ENCODE results near the gene ZDHHC14.

Gene ZDHHC14

DNA sequence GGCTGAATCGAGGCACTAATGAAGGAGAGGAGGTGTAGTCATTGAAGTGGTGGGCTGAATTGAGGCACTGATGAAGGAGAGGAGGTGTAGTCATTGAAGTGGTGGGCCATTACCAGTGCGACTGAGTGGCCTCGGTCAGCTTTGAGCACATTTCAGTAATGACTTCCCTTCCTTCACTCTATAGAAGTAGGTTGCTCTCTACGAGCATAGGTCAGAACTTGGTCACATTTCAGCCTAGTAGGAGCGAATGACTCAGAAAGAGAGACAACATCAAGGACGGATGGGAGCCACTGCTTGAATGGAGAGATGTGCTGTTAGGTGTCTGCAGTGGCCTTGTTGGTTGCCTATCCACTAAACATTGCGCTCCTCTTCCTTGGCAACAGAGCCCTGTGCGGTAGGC lies 39.5 kb downstream of the ZDHHC14 start:
- no peak overlapping the region for H3K9ac ChIP-seq (ENCODE audit: low read length)
- no peaks in the 10 kb centered on the region for H3K9me3 ChIP-seq (ENCODE audit: control insufficient read depth, low read length)
- H3K36me3 ChIP-seq (ENCODE audit: control insufficient read depth, insufficient read depth, low read length) = no peaks in the 10 kb centered on the region
- no peaks in the 10 kb centered on the region for H3K27me3 ChIP-seq (ENCODE audit: control insufficient read depth, insufficient read depth, low read length)
- peaks cover 7% of the 10 kb centered on the region for H3K4me1 ChIP-seq (ENCODE audit: control insufficient read depth, insufficient read depth, low read length)
- no peak overlapping the region for H3K4me3 ChIP-seq (ENCODE audit: low read length)

DNA sequence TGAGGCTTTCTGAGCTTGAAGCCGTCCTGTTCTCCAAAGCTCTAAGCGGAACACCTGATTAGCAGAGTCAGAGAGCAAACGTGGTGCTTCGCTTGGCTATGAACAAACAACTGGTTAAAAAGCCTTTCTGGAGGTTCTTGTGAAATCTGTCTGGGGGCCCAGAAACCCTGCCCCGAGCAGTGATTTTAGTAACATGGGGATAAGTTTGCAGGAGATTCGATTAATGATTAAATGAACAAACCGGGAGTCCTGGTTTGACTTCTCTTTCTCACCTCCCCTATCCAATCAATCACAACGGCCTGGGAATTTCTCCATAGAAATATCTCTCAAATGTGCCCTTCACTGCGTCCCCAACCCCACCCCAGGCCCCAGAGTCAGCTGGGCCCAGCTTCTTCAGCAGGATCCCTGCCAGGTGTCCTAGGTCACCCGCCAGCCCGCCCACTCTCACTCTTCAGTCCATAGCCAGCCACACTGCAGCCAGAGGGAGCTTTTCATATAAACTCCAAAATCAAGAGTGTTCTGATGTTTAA lies 43.6 kb downstream of the ZDHHC14 start:
- Histone ChIP-seq H3K4me1 (ENCODE audit: control insufficient read depth, insufficient read depth, low read length) (peaks cover 7% of the 10 kb centered on the region), H3K4me3 (ENCODE audit: low read length) (no peak overlapping the region), H3K36me3 (ENCODE audit: control insufficient read depth, insufficient read depth, low read length) (no peaks in the 10 kb centered on the region), H3K9me3 (ENCODE audit: control insufficient read depth, low read length) (no peaks in the 10 kb centered on the region), H3K27me3 (ENCODE audit: control insufficient read depth, insufficient read depth, low read length) (no peaks in the 10 kb centered on the region), H3K9ac (ENCODE audit: low read length) (no peak overlapping the region)

- H3K9ac ChIP-seq (ENCODE audit: low read length) = no peak overlapping the region
These were observed 47.0 kb downstream of the ZDHHC14 start for GRCh38 chr6:157427969-157428368.

DNA sequence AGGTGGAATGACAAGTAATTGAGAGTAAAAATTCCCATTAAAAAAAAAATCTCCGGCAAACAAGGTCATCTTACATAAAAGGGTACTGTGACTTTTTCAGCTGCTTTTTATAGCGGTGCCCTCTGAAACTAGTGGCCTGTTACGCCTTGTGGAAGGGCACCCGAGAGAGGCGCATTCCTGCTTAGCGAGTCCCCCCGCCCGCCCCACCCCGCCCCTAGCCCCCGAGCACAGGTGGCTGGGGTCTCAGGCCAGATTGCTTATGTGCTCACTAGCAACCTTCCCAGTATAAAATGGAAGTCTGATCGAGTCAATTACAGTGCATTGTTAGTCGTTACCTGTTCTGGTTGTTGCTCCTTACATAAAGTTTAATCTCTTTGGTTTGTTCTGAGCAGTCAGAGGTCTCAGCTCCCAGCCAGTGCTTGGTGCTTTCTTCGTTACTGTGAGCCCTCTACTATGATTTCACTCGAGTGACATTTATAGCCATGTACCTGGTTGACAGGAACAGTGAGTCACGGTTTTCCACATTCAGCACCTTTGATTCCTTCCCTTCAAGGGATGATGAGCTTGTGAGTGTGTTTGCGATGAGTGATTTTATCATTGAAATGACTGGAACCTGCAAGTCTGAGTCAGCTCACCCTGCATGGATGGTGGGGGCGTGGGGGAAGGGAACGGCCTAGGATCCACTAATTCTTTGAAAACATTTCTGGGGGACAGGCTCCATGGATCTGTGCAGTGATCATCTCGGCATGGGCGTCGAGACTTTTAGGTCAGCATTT lies 47.6 kb downstream of the ZDHHC14 start:
- Histone ChIP-seq H3K9ac (ENCODE audit: low read length) (no peak overlapping the region), H3K9me3 (ENCODE audit: control insufficient read depth, low read length) (no peaks in the 10 kb centered on the region), H3K4me3 (ENCODE audit: low read length) (no peak overlapping the region), H3K4me1 (ENCODE audit: control insufficient read depth, insufficient read depth, low read length) (peaks cover 7% of the 10 kb centered on the region), H3K36me3 (ENCODE audit: control insufficient read depth, insufficient read depth, low read length) (no peaks in the 10 kb centered on the region), H3K27me3 (ENCODE audit: control insufficient read depth, insufficient read depth, low read length) (no peaks in the 10 kb centered on the region)

More at GRCh38 chr6:157427969-157428368, 47.0 kb downstream of the ZDHHC14 start:
- no peaks in the 10 kb centered on the region for H3K36me3 ChIP-seq (ENCODE audit: control insufficient read depth, insufficient read depth, low read length)
- H3K9me3 ChIP-seq (ENCODE audit: control insufficient read depth, low read length) = no peaks in the 10 kb centered on the region
- H3K27me3 ChIP-seq (ENCODE audit: control insufficient read depth, insufficient read depth, low read length) = no peaks in the 10 kb centered on the region
- no peak overlapping the region for H3K4me3 ChIP-seq (ENCODE audit: low read length)
- peaks cover 7% of the 10 kb centered on the region for H3K4me1 ChIP-seq (ENCODE audit: control insufficient read depth, insufficient read depth, low read length)

- Histone ChIP-seq H3K27me3 (ENCODE audit: control insufficient read depth, insufficient read depth, low read length) (no peaks in the 10 kb centered on the region), H3K9me3 (ENCODE audit: control insufficient read depth, low read length) (no peaks in the 10 kb centered on the region), H3K36me3 (ENCODE audit: control insufficient read depth, insufficient read depth, low read length) (no peaks in the 10 kb centered on the region), H3K4me1 (ENCODE audit: control insufficient read depth, insufficient read depth, low read length) (peaks cover 5% of the 10 kb centered on the region), H3K4me3 (ENCODE audit: low read length) (no peak overlapping the region), H3K9ac (ENCODE audit: low read length) (no peak overlapping the region)
These were observed 48.3 kb downstream of the ZDHHC14 start for GRCh38 chr6:157429248-157429647.

- no peaks in the 10 kb centered on the region for H3K27me3 ChIP-seq (ENCODE audit: control insufficient read depth, insufficient read depth, low read length)
- H3K9ac ChIP-seq (ENCODE audit: low read length) = no peak overlapping the region
- H3K9me3 ChIP-seq (ENCODE audit: control insufficient read depth, low read length) = no peaks in the 10 kb centered on the region
- no peak overlapping the region for H3K4me3 ChIP-seq (ENCODE audit: low read length)
- H3K36me3 ChIP-seq (ENCODE audit: control insufficient read depth, insufficient read depth, low read length) = no peaks in the 10 kb centered on the region
- no peaks in the 10 kb centered on the region for H3K4me1 ChIP-seq (ENCODE audit: control insufficient read depth, insufficient read depth, low read length)
These were observed 49.8 kb downstream of the ZDHHC14 start for GRCh38 chr6:157430834-157431233.

- Histone ChIP-seq H3K9ac (ENCODE audit: low read length) (no peak overlapping the region), H3K4me1 (ENCODE audit: control insufficient read depth, insufficient read depth, low read length) (no peaks in the 10 kb centered on the region), H3K27me3 (ENCODE audit: control insufficient read depth, insufficient read depth, low read length) (no peaks in the 10 kb centered on the region), H3K36me3 (ENCODE audit: control insufficient read depth, insufficient read depth, low read length) (no peaks in the 10 kb centered on the region), H3K4me3 (ENCODE audit: low read length) (no peak overlapping the region), H3K9me3 (ENCODE audit: control insufficient read depth, low read length) (no peaks in the 10 kb centered on the region)
These were observed 51.4 kb downstream of the ZDHHC14 start for GRCh38 chr6:157432231-157432891.

GRCh38 chr6:157432892-157433265 lies 51.9 kb downstream of the ZDHHC14 start:
- Histone ChIP-seq H3K9me3 (ENCODE audit: control insufficient read depth, low read length) (no peaks in the 10 kb centered on the region), H3K4me1 (ENCODE audit: control insufficient read depth, insufficient read depth, low read length) (no peaks in the 10 kb centered on the region), H3K27me3 (ENCODE audit: control insufficient read depth, insufficient read depth, low read length) (no peaks in the 10 kb centered on the region)

DNA sequence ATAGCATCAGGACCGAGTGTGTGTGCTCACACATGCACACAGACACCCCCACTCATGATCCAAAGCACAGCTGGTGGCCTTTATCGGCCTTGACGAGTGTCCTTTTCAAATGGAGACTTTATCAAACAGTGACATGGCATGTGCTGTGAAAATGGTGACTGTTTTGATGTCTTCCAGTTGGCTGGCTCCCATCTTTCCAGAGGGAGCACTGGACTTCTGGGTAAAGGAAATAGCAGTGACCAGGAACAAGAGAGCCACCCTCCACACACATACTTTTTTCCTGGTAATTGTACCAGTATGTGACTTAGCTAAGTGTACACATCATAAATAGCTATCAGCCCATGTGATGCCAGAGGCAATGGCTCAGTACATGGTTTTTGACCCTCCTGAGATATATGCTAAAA lies 52.7 kb downstream of the ZDHHC14 start:
- no peaks in the 10 kb centered on the region for H3K4me1 ChIP-seq (ENCODE audit: control insufficient read depth, insufficient read depth, low read length)
- H3K9me3 ChIP-seq (ENCODE audit: control insufficient read depth, low read length) = no peaks in the 10 kb centered on the region
- H3K27me3 ChIP-seq (ENCODE audit: control insufficient read depth, insufficient read depth, low read length) = no peaks in the 10 kb centered on the region
- H3K36me3 ChIP-seq (ENCODE audit: control insufficient read depth, insufficient read depth, low read length) = no peaks in the 10 kb centered on the region
- no peak overlapping the region for H3K4me3 ChIP-seq (ENCODE audit: low read length)
- no peak overlapping the region for H3K9ac ChIP-seq (ENCODE audit: low read length)

More at GRCh38 chr6:157432892-157433265, 51.9 kb downstream of the ZDHHC14 start:
- no peak overlapping the region for H3K4me3 ChIP-seq (ENCODE audit: low read length)
- H3K9ac ChIP-seq (ENCODE audit: low read length) = no peak overlapping the region
- no peaks in the 10 kb centered on the region for H3K36me3 ChIP-seq (ENCODE audit: control insufficient read depth, insufficient read depth, low read length)

GRCh38 chr6:157434349-157435033 lies 53.5 kb downstream of the ZDHHC14 start:
- Histone ChIP-seq H3K9me3 (ENCODE audit: control insufficient read depth, low read length) (no peaks in the 10 kb centered on the region), H3K4me3 (ENCODE audit: low read length) (no peak overlapping the region), H3K27me3 (ENCODE audit: control insufficient read depth, insufficient read depth, low read length) (no peaks in the 10 kb centered on the region), H3K4me1 (ENCODE audit: control insufficient read depth, insufficient read depth, low read length) (no peaks in the 10 kb centered on the region), H3K36me3 (ENCODE audit: control insufficient read depth, insufficient read depth, low read length) (no peaks in the 10 kb centered on the region), H3K9ac (ENCODE audit: low read length) (no peak overlapping the region)

DNA sequence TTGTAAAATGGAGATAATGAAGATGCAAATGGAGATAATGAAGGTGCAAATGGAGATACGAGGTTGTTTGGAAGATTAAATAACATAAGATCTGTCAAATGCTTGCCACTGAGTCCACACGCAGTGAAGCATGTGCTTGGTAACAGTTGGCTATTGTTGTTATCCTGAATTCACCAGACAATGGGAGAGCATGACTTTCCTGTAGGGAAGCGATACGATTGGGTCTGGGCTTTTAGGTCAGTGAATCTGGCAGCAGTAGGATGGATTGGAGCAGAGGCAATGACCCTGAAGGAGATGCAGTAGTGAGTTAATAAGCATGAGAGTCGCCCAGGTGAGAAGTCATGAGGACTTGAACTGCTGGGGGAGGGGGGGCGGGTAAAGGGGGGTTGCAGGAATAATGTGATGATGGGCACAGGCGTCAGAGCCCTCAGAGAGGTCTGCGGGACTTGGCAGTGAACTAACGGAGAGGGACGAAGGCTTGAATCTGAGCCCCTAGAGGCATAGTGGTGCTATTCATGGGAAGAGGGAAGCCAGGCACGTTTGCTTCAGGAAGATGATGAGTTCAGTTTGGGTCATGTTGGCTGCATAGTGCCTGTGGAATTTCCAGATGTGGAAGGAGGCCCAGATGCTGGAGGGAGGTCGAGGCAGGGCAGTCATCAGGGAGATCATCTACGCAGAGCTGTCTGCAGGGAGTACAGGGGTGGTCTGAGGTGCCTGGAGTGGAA lies 55.4 kb downstream of the ZDHHC14 start:
- H3K4me3 ChIP-seq (ENCODE audit: low read length) = no peak overlapping the region
- no peak overlapping the region for H3K9ac ChIP-seq (ENCODE audit: low read length)
- no peaks in the 10 kb centered on the region for H3K27me3 ChIP-seq (ENCODE audit: control insufficient read depth, insufficient read depth, low read length)
- H3K9me3 ChIP-seq (ENCODE audit: control insufficient read depth, low read length) = no peaks in the 10 kb centered on the region
- H3K36me3 ChIP-seq (ENCODE audit: control insufficient read depth, insufficient read depth, low read length) = no peaks in the 10 kb centered on the region
- H3K4me1 ChIP-seq (ENCODE audit: control insufficient read depth, insufficient read depth, low read length) = no peaks in the 10 kb centered on the region

All from mucosa of stomach (tissue), 1 donor.